Astrocyte (in vitro differentiated cells and primary cell): ENCODE data around the gene GPHN. TPM values are rescaled to one million over a fixed set of nuclear protein-coding genes. Genes with fewer than 3 reads are reported as not detected.

Experiments
- DNase-seq: peaks from one replicate; pipeline ENCODE4 v3.0.0-alpha.2; 2010; ENCODE audit warnings: low read depth
- FAIRE-seq: peaks from 2 replicates; lab custom pipeline; 2011; peaks lifted over from hg19 to GRCh38; lab: Jason Lieb, UNC
- H2AFZ ChIP-seq: 2 replicates; pipeline ENCODE4 v1.6.0; 2012; ENCODE audit warnings: low read depth, low read length, inconsistent platforms
- H3K27ac ChIP-seq: 2 replicates; pipeline ENCODE4 v1.5.1; 2011; ENCODE audit warnings: low read depth, low read length, inconsistent platforms
- H3K27me3 ChIP-seq: 2 replicates; pipeline ENCODE4 v1.6.0; 2011; ENCODE audit warnings: low read length, inconsistent platforms; ENCODE audit not compliant: insufficient read depth
- H3K36me3 ChIP-seq: 2 replicates; pipeline ENCODE4 v1.5.1; 2011; ENCODE audit warnings: low read length, inconsistent platforms; ENCODE audit not compliant: insufficient read depth
- H3K4me1 ChIP-seq: 2 replicates; pipeline ENCODE4 v1.5.1; 2011; ENCODE audit warnings: low read length, inconsistent platforms; ENCODE audit not compliant: insufficient read depth
- H3K4me2 ChIP-seq: 2 replicates; pipeline ENCODE4 v1.6.0; 2012; ENCODE audit warnings: low read length, inconsistent platforms
- H3K4me3 ChIP-seq: 2 replicates; pipeline ENCODE4 v1.5.1; 2011; ENCODE audit warnings: low read depth, mild to moderate bottlenecking, low read length, inconsistent platforms; ENCODE audit not compliant: insufficient read depth
- H3K79me2 ChIP-seq: 2 replicates; pipeline ENCODE4 v1.6.0; 2012; ENCODE audit warnings: mild to moderate bottlenecking, low read length, inconsistent platforms; ENCODE audit not compliant: insufficient read depth
- H3K9ac ChIP-seq: 2 replicates; pipeline ENCODE4 v1.6.0; 2012; ENCODE audit warnings: mild to moderate bottlenecking, low read length, inconsistent platforms
- H3K9me3 ChIP-seq: 2 replicates; pipeline ENCODE4 v1.5.1; 2012; ENCODE audit warnings: low read depth, mild to moderate bottlenecking, low read length, inconsistent platforms; ENCODE audit not compliant: insufficient read depth
- H4K20me1 ChIP-seq: 2 replicates; pipeline ENCODE4 v1.6.0; 2012; ENCODE audit warnings: low read length, inconsistent platforms; ENCODE audit not compliant: insufficient read depth
- H3K27ac Mint-ChIP-seq: one replicate; pipeline ENCODE4 v1.8.0; 2021; ENCODE audit warnings: mild to moderate bottlenecking, mixed read lengths; ENCODE audit not compliant: unreplicated experiment
- H3K27me3 Mint-ChIP-seq: one replicate; pipeline ENCODE4 v1.8.0; 2021; ENCODE audit warnings: low read depth, mixed read lengths; ENCODE audit not compliant: unreplicated experiment
- H3K36me3 Mint-ChIP-seq: one replicate; pipeline ENCODE4 v1.8.0; 2021; ENCODE audit warnings: low read depth, mixed read lengths; ENCODE audit not compliant: unreplicated experiment
- H3K4me1 Mint-ChIP-seq: one replicate; pipeline ENCODE4 v1.8.0; 2021; ENCODE audit warnings: low read depth, mixed read lengths; ENCODE audit not compliant: unreplicated experiment
- H3K4me3 Mint-ChIP-seq: one replicate; pipeline ENCODE4 v1.8.0; 2021; ENCODE audit warnings: mild to moderate bottlenecking, moderate library complexity, mixed read lengths; ENCODE audit not compliant: unreplicated experiment
- H3K9me3 Mint-ChIP-seq: one replicate; pipeline ENCODE4 v1.8.0; 2021; ENCODE audit warnings: mild to moderate bottlenecking, mixed read lengths; ENCODE audit not compliant: unreplicated experiment
- CTCF ChIP-seq: IDR thresholded peaks from 2 replicates; pipeline ENCODE4 v1.5.1; 2011; ENCODE audit warnings: low read depth, mild to moderate bottlenecking, inconsistent platforms, low read length, moderate library complexity; ENCODE audit not compliant: insufficient read depth
- EZH2 ChIP-seq: IDR thresholded peaks from 2 replicates; pipeline ENCODE4 v1.6.1; 2012; ENCODE audit warnings: mild to moderate bottlenecking, low read length, inconsistent platforms; ENCODE audit not compliant: insufficient read depth
- total RNA-seq: library from RNA; stranded (reverse); gene quantifications from 2 replicates; pipeline ENCODE4 v1.2.1, GENCODE V29; 2021

GPHN gene
- total RNA-seq, 1 donor from 2014 or later, result 6.9 TPM

- Mint-ChIP-seq H3K4me1 (no peaks in the 10 kb centered on the region), H3K9me3 (peaks cover 11% of the 10 kb centered on the region), H3K4me3 (no peak overlapping the region), H3K27ac (no peak overlapping the region), H3K27me3 (no peaks in the 10 kb centered on the region), H3K36me3 (peaks cover 2% of the 10 kb centered on the region)
- Histone ChIP-seq H4K20me1 (no peaks in the 10 kb centered on the region), H3K4me1 (no peaks in the 10 kb centered on the region), H3K27ac (no peak overlapping the region), H3K36me3 (no peaks in the 10 kb centered on the region), H3K4me2 (no peak overlapping the region), H3K79me2 (no peaks in the 10 kb centered on the region), H2AFZ (no peak overlapping the region), H3K9ac (no peak overlapping the region), H3K4me3 (no peak overlapping the region), H3K27me3 (no peaks in the 10 kb centered on the region), H3K9me3 (peaks cover 7% of the 10 kb centered on the region)
- FAIRE-seq, result no peak
- TF ChIP-seq CTCF, result no peak
- no peak for DNase-seq
These were observed 227.9 kb downstream of the GPHN start for GRCh38 chr14:66735853-66736252.

- Mint-ChIP-seq H3K4me3 (no peak overlapping the region), H3K27ac (no peak overlapping the region), H3K9me3 (peaks cover 6% of the 10 kb centered on the region), H3K36me3 (no peaks in the 10 kb centered on the region), H3K4me1 (no peaks in the 10 kb centered on the region), H3K27me3 (no peaks in the 10 kb centered on the region)
- Histone ChIP-seq H3K4me2 (no peak overlapping the region), H4K20me1 (no peaks in the 10 kb centered on the region), H3K9me3 (no peaks in the 10 kb centered on the region), H3K36me3 (no peaks in the 10 kb centered on the region), H3K4me3 (no peak overlapping the region), H3K4me1 (no peaks in the 10 kb centered on the region), H3K27me3 (no peaks in the 10 kb centered on the region), H3K27ac (no peak overlapping the region), H3K9ac (no peak overlapping the region), H2AFZ (no peak overlapping the region), H3K79me2 (no peaks in the 10 kb centered on the region)
- DNase-seq (no peak), FAIRE-seq (no peak)
- TF ChIP-seq EZH2, result no peak
- TF ChIP-seq CTCF, result no peak
These were observed 231.9 kb downstream of the GPHN start for GRCh38 chr14:66739826-66740225.

- no peak for FAIRE-seq
- H3K27me3 Mint-ChIP-seq, result no peaks in the 10 kb centered on the region
- TF ChIP-seq EZH2 (no peak), CTCF (no peak)
These were observed 237.1 kb downstream of the GPHN start for GRCh38 chr14:66745078-66745477.

More at GRCh38 chr14:66745078-66745477, 237.1 kb downstream of the GPHN start:
- no peak for DNase-seq
- H2AFZ ChIP-seq, result no peak overlapping the region
- Mint-ChIP-seq H3K4me1 (no peaks in the 10 kb centered on the region), H3K4me3 (no peak overlapping the region), H3K9me3 (no peaks in the 10 kb centered on the region), H3K36me3 (no peaks in the 10 kb centered on the region), H3K27ac (no peak overlapping the region)
- no peak overlapping the region for H3K9ac ChIP-seq
- no peak overlapping the region for H3K4me2 ChIP-seq
- H3K27ac ChIP-seq, result no peak overlapping the region
- H3K9me3 ChIP-seq, result no peaks in the 10 kb centered on the region
- H4K20me1 ChIP-seq, result no peaks in the 10 kb centered on the region
- H3K36me3 ChIP-seq, result no peaks in the 10 kb centered on the region
- H3K4me3 ChIP-seq, result no peak overlapping the region
- H3K4me1 ChIP-seq, result no peaks in the 10 kb centered on the region
- H3K27me3 ChIP-seq, result no peaks in the 10 kb centered on the region
- no peaks in the 10 kb centered on the region for H3K79me2 ChIP-seq
